GM18858 (cell line): Measurements from ENCODE around the gene UTF1.

ENCODE experiments used
- ATAC-seq: cut with Tn5 transposase; IDR thresholded peaks from one replicate; pipeline ENCODE4 v1.9.1; 2021; ENCODE audit not compliant: unreplicated experiment

The UTF1 gene

GRCh38 chr10:133196221-133196915 lies 33.6 kb upstream of the UTF1 start:
- no peak for ATAC-seq

- ATAC-seq, result no peak
These were observed 32.9 kb upstream of the UTF1 start for GRCh38 chr10:133196936-133197758.

- ATAC-seq, result no peak
These were observed 32.2 kb upstream of the UTF1 start for GRCh38 chr10:133197786-133198185.

GRCh38 chr10:133198206-133198605 lies 31.8 kb upstream of the UTF1 start:
- no peak for ATAC-seq

GRCh38 chr10:133198621-133199487 lies 31.2 kb upstream of the UTF1 start:
- ATAC-seq, result no peak

DNA sequence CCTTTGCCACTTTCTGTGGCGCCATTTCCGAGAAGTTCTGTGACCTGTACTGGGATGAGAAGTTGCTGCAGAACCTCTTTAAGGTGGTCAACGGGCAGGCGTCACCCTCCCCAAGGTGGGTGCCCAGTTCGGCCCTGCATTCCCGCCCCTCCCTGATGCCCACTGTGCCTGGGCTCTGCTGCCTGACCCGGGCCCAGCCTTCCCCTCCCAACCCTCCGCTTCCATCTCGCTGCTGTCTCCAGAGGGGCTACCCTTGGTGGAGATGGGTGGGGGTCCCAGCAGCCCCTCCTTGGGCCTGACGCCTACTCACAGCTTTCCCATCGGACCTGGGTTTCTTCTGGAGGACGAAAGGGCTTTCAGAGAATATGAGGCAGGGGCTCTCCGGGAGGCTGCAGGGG lies 30.5 kb upstream of the UTF1 start:
- no peak for ATAC-seq

DNA sequence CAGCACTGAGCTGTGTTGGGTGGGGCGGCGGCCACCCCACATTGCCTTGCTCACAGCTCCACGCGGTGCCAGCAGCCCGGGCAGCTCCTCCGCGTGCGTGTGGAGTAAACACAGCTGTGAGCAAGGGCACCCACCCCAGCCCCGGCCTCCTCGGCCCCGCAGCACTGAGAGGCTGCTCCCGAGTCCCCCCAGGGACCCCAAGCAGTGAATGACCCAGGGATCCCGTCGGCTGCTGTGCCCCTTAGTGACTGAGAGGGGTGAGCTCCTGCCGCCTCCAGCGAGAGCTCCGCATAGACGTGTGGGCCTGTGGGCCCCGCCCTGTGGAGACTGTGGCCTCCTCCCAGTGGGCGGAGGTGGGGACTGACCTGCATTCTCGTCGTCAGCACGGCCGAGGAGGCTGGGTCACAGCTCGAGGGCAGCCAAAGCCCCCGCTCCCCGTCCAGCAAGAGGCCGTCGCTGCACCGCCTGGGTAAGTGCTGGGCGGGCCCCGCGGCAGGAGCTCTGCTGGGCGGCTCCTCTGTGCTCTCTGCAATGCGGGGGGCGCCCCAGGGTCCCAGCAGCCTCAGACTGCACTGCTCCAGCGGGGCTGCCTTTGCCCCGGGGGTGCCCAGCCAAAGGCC lies 29.9 kb upstream of the UTF1 start:
- no peak for ATAC-seq

DNA sequence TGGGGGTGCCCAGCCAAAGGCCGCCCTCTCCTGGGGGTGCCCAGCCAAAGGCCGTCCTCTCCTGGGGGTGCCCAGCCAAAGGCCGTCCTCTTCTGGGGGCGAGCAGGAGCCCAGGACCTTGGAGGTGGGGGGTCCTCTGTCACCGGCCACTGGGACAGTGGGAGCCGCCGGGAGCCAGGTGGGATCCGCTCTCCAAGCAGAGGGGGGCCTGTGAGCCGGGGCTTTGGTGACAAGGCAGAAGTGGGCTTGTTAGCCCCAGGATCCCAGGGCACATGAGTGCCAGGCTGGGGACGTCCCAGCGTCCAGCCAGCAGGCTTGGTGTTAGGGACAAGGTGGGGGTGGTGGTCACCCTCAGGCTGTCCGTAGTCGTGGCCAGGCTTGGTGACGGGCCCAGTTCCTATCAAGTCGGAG lies 29.4 kb upstream of the UTF1 start:
- ATAC-seq, result no peak

GRCh38 chr10:133201151-133201947 lies 28.7 kb upstream of the UTF1 start:
- no peak for ATAC-seq

DNA sequence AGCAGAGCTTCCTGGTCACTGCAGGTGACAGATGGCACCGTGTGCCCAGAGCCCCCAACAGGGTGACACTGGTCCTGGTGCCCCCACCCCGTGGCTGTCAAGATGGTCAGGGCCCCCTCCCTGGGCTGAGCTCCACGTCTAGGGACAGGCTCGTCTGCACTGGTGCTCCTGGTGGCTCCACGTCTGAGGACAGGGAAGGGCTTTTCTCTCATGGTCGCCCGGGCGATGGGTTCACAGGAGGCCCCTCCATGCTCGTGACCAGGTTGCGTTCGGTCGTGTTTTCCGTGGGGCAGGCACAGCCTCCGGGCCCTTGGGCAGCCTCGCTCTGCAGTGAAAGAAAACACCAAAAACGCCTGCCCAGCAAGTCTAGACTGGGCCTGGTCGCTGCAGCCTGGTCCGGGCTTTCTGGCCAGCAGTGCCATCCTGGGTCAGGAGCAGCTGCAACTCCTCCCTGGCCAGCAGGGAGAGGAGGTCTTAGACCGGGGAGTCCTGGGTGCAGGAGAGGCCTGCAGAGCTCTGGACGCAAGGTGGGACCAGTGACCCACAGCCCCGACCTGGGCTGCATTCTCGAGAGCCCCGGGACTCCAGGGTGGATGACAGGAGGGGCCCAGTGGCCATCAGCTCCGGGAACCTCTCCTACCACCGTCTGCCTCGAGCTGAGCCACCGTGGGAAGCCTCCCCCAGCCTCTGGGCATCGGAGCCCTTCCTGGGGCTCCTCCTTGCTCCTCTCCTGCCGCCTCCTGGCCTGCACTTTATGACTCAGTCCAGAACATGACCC lies 27.9 kb upstream of the UTF1 start:
- ATAC-seq, result no peak

GRCh38 chr10:133202778-133203651 lies 27.0 kb upstream of the UTF1 start:
- ATAC-seq, result no peak

GRCh38 chr10:133203652-133204195 lies 26.3 kb upstream of the UTF1 start:
- ATAC-seq, result no peak

- ATAC-seq, result no peak
These were observed 25.6 kb upstream of the UTF1 start for GRCh38 chr10:133204226-133205015.

DNA sequence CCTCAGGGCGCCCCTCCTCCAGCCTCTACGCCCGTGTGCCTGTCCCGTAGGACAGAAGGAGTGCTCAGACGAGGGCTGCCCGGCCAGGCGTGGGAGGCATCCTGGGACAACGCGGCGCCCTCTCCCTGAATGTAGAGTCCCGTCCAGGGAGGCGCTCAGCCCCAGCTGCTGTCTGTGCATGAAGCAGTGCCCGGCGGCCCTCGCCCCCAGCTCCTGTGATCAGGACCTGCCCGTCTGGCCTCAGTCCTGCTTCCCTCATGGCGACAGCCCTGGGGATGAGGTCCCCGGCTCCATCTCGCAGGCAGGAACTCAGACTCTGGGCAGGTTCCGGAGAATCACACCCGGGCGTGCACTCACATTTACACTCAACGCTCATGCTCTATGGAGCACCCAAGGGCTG lies 24.9 kb upstream of the UTF1 start:
- ATAC-seq, result no peak

GRCh38 chr10:133206356-133207040 lies 23.5 kb upstream of the UTF1 start:
- no peak for ATAC-seq

GRCh38 chr10:133207041-133207600 lies 22.9 kb upstream of the UTF1 start:
- ATAC-seq, result no peak

DNA sequence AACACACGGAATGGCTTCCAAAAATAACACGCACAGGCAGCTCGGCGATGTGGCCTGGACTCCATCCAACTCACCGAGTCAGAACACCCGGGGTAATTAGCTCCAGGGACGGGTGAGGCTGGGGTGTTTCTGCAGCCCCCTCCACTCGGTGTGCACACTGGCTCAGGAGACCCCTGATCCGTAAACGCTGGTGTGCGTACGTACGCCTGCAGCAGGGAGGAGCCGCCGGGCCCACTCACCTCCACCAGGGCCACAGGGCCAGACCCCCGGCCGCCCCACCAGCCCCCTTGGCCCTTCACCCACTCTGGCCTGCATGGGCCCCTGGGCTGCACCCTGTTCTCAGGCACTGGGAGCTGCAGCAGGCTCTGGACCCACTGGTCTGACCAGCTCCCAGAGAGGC lies 22.4 kb upstream of the UTF1 start:
- ATAC-seq, result no peak
